Mesenchymal stem cell (in vitro differentiated cells and primary cell): ENCODE measurements around the gene STAC.
A peak's percentile ranks its signal among the peaks of the same experiment; 100 is the strongest.

Experiments used
- DNase-seq: peaks from one replicate; pipeline ENCODE4 v3.0.0-alpha.2; 2013
- H2AFZ ChIP-seq: one replicate; pipeline ENCODE4 v1.6.1; 2013; ENCODE audit warnings: low read depth, mild to moderate bottlenecking, control low read depth, inconsistent platforms, low read length, moderate library complexity
- H2AK5ac ChIP-seq: 2 replicates; pipeline ENCODE4 v1.6.1; 2013; ENCODE audit warnings: low read length, moderate library complexity, mild to moderate bottlenecking, inconsistent platforms; ENCODE audit not compliant: severe bottlenecking
- H2BK120ac ChIP-seq: one replicate; pipeline ENCODE4 v1.6.1; 2013; ENCODE audit warnings: low read depth, mild to moderate bottlenecking, inconsistent platforms, low read length, moderate library complexity
- H2BK12ac ChIP-seq, 2 experiments: one replicate each; pipeline ENCODE4 v1.6.1; 2013; ENCODE audit warnings: inconsistent platforms in 2 of 2, low read length in 2 of 2, mild to moderate bottlenecking in 2 of 2, moderate library complexity in 2 of 2, control low read depth in 1 of 2
- H2BK15ac ChIP-seq: one replicate; pipeline ENCODE4 v1.6.1; 2013; ENCODE audit warnings: mild to moderate bottlenecking, low read depth, inconsistent platforms; ENCODE audit not compliant: poor library complexity, severe bottlenecking
- H2BK5ac ChIP-seq: 2 replicates; pipeline ENCODE4 v1.6.1; 2013; ENCODE audit warnings: low read depth, mild to moderate bottlenecking, low read length, control low read depth, inconsistent platforms; ENCODE audit not compliant: poor library complexity, severe bottlenecking
- H3K14ac ChIP-seq, 2 experiments: one replicate each; pipeline ENCODE4 v1.6.1; 2013; ENCODE audit warnings: inconsistent platforms in 2 of 2, low read length in 2 of 2, control low read depth in 1 of 2, mild to moderate bottlenecking in 1 of 2, moderate library complexity in 1 of 2
- H3K18ac ChIP-seq, 2 experiments: one replicate each; pipeline ENCODE4 v1.6.1; 2013; ENCODE audit warnings: inconsistent platforms in 2 of 2, low read length in 2 of 2, control low read depth in 1 of 2, low read depth in 1 of 2, mild to moderate bottlenecking in 1 of 2
- H3K23ac ChIP-seq, 2 experiments: one replicate each; pipeline ENCODE4 v1.6.1; 2013; ENCODE audit warnings: inconsistent platforms in 2 of 2, low read length in 2 of 2, mild to moderate bottlenecking in 2 of 2, moderate library complexity in 2 of 2, control low read depth in 1 of 2
- H3K27ac ChIP-seq: 2 replicates; pipeline ENCODE4 v1.5.1; 2013; ENCODE audit warnings: mild to moderate bottlenecking, moderate library complexity, low read length, control low read depth, inconsistent platforms; ENCODE audit not compliant: poor library complexity, severe bottlenecking
- H3K27me3 ChIP-seq, 2 experiments: 2 replicates each; pipeline versions ENCODE4 v1.6.1 to v1.7.0; 2013; ENCODE audit warnings: low read length in 2 of 2, mild to moderate bottlenecking in 2 of 2, moderate library complexity in 2 of 2, control low read depth in 1 of 2, inconsistent platforms in 1 of 2; ENCODE audit not compliant: control insufficient read depth in 1 of 2, insufficient read depth in 1 of 2
- H3K36me3 ChIP-seq, 2 experiments: 2 replicates each; pipeline versions ENCODE4 v1.6.1 to v1.7.0; 2013; ENCODE audit warnings: low read length in 2 of 2, control low read depth in 1 of 2, inconsistent platforms in 1 of 2, low read depth in 1 of 2, mild to moderate bottlenecking in 1 of 2; ENCODE audit not compliant: insufficient read depth in 2 of 2, control insufficient read depth in 1 of 2
- H3K4ac ChIP-seq, 2 experiments: one replicate each; pipeline ENCODE4 v1.6.1; 2013; ENCODE audit warnings: inconsistent platforms in 2 of 2, low read length in 2 of 2, mild to moderate bottlenecking in 2 of 2, moderate library complexity in 2 of 2, control low read depth in 1 of 2, low read depth in 1 of 2
- H3K4me1 ChIP-seq: 2 replicates; pipeline ENCODE4 v1.6.1; 2013; ENCODE audit warnings: low read depth, low read length, control low read depth; ENCODE audit not compliant: control insufficient read depth, insufficient read depth
- H3K4me2 ChIP-seq: 2 replicates; pipeline ENCODE4 v1.6.1; 2013; ENCODE audit warnings: low read length, mild to moderate bottlenecking, inconsistent platforms; ENCODE audit not compliant: poor library complexity, severe bottlenecking
- H3K4me3 ChIP-seq, 2 experiments: 2 replicates each; pipeline versions ENCODE4 v1.5.1 to v1.7.0; 2013; ENCODE audit warnings: low read length in 2 of 2, mild to moderate bottlenecking in 2 of 2, control low read depth in 1 of 2, low read depth in 1 of 2; ENCODE audit not compliant: insufficient read depth in 1 of 2
- H3K79me1 ChIP-seq: replicated peaks from 2 replicates; pipeline ENCODE4 v1.6.1; 2013; ENCODE audit warnings: mild to moderate bottlenecking, control low read depth, low read length, inconsistent platforms; ENCODE audit not compliant: poor library complexity, severe bottlenecking
- H3K9ac ChIP-seq: 2 replicates; pipeline ENCODE4 v1.7.0; 2013; ENCODE audit warnings: mild to moderate bottlenecking, low read length, moderate library complexity
- H3K9me3 ChIP-seq: 2 replicates; pipeline ENCODE4 v1.7.0; 2013; ENCODE audit warnings: mild to moderate bottlenecking, low read length; ENCODE audit not compliant: control insufficient read depth
- H4K8ac ChIP-seq: one replicate; pipeline ENCODE4 v1.6.1; 2013; ENCODE audit warnings: inconsistent platforms, mild to moderate bottlenecking, low read length, moderate library complexity
- H4K91ac ChIP-seq: one replicate; pipeline ENCODE4 v1.6.1; 2013; ENCODE audit warnings: mild to moderate bottlenecking, low read length, inconsistent platforms
- WGBS: methylation state at CpG from one replicate; pipeline ENCODE4 v1.1.7; 2013; ENCODE audit warnings: mixed read lengths; 5-methylcytosine and 5-hydroxymethylcytosine counted together

The STAC gene

GRCh38 chr3:36417237-36417636, 36.9 kb downstream of the STAC start:
- H3K27me3 ChIP-seq: no peaks in the 10 kb centered on the region
- H2BK12ac ChIP-seq: no peak overlapping the region
- H3K79me1 ChIP-seq: peaks cover 15% of the 10 kb centered on the region
- no peak overlapping the region for H3K23ac ChIP-seq
- no peak overlapping the region for H3K4me2 ChIP-seq
- peaks cover 1% of the 10 kb centered on the region for H3K4me1 ChIP-seq
- H3K4ac ChIP-seq: no peak overlapping the region
- H3K9me3 ChIP-seq: no peaks in the 10 kb centered on the region
- H3K36me3 ChIP-seq: peaks cover 0 to 6% of the 10 kb centered on the region in 2 experiments
- H3K4me3 ChIP-seq: no peak overlapping the region
- H2AFZ ChIP-seq: no peak overlapping the region
- H4K91ac ChIP-seq: no peak overlapping the region
- WGBS: no CpG with 5 or more reads among the region's 2 CpGs
- no peak overlapping the region for H3K14ac ChIP-seq
- H3K27ac ChIP-seq: no peak overlapping the region
- H3K18ac ChIP-seq: no peak overlapping the region
- H2BK5ac ChIP-seq: no peak overlapping the region
- H2BK15ac ChIP-seq: no peak overlapping the region
- peak overlapping the region; percentile 92 for H2AK5ac ChIP-seq
- no peak overlapping the region for H4K8ac ChIP-seq
- no peak for DNase-seq
- no peak overlapping the region for H2BK120ac ChIP-seq
- no peak overlapping the region for H3K9ac ChIP-seq

GRCh38 chr3:36418296-36418695, 38.0 kb downstream of the STAC start:
- Histone ChIP-seq H3K4me2 (no peak overlapping the region), H3K18ac (no peak overlapping the region), H3K9ac (no peak overlapping the region), H2AK5ac (no peak overlapping the region), H4K8ac (no peak overlapping the region), H3K23ac (no peak overlapping the region), H3K27ac (no peak overlapping the region), H3K79me1 (peaks cover 15% of the 10 kb centered on the region), H2BK5ac (no peak overlapping the region), H3K14ac (no peak overlapping the region), H2BK12ac (no peak overlapping the region), H3K27me3 (no peaks in the 10 kb centered on the region), H3K36me3 (peaks cover 0 to 6% of the 10 kb centered on the region in 2 experiments), H2BK15ac (no peak overlapping the region), H3K4me3 (no peak overlapping the region), H3K4me1 (peaks cover 1% of the 10 kb centered on the region), H3K9me3 (no peaks in the 10 kb centered on the region), H3K4ac (no peak overlapping the region), H4K91ac (no peak overlapping the region), H2BK120ac (no peak overlapping the region), H2AFZ (no peak overlapping the region)
- no peak for DNase-seq
- no CpG with 5 or more reads among the region's 1 CpG for WGBS

GRCh38 chr3:36428445-36428844, 48.1 kb downstream of the STAC start:
- H2BK15ac ChIP-seq: no peak overlapping the region
- no peak overlapping the region for H3K23ac ChIP-seq
- peaks cover 0 to 4% of the 10 kb centered on the region in 2 experiments for H3K36me3 ChIP-seq
- no peak overlapping the region for H4K91ac ChIP-seq
- H3K9me3 ChIP-seq: no peaks in the 10 kb centered on the region
- H2AFZ ChIP-seq: no peak overlapping the region
- no peak overlapping the region for H2AK5ac ChIP-seq
- H3K79me1 ChIP-seq: peaks cover 21% of the 10 kb centered on the region
- no peak overlapping the region for H3K4me2 ChIP-seq
- no peak overlapping the region for H2BK120ac ChIP-seq
- H3K14ac ChIP-seq: no peak overlapping the region
- H3K27me3 ChIP-seq: no peaks in the 10 kb centered on the region
- H3K27ac ChIP-seq: no peak overlapping the region
- no peak overlapping the region for H3K9ac ChIP-seq
- no peak for DNase-seq
- WGBS: 86% methylated on average over 4 of the region's 4 CpGs
- H4K8ac ChIP-seq: no peak overlapping the region
- H3K4me3 ChIP-seq: no peak overlapping the region
- no peaks in the 10 kb centered on the region for H3K4me1 ChIP-seq
- H3K4ac ChIP-seq: no peak overlapping the region
- H2BK5ac ChIP-seq: no peak overlapping the region
- no peak overlapping the region for H3K18ac ChIP-seq
- H2BK12ac ChIP-seq: no peak overlapping the region

GRCh38 chr3:36429986-36430485, 49.7 kb downstream of the STAC start:
- Histone ChIP-seq H3K9ac (no peak overlapping the region), H2BK12ac (no peak overlapping the region), H2AFZ (no peak overlapping the region), H2BK5ac (no peak overlapping the region), H2AK5ac (no peak overlapping the region), H3K4me2 (no peak overlapping the region), H3K27ac (no peak overlapping the region), H3K27me3 (no peaks in the 10 kb centered on the region), H3K9me3 (no peaks in the 10 kb centered on the region), H3K23ac (no peak overlapping the region), H3K18ac (no peak overlapping the region), H3K36me3 (peaks cover 0 to 4% of the 10 kb centered on the region in 2 experiments), H3K14ac (no peak overlapping the region), H4K91ac (no peak overlapping the region), H3K4me3 (no peak overlapping the region), H3K4me1 (no peaks in the 10 kb centered on the region), H2BK15ac (no peak overlapping the region), H2BK120ac (no peak overlapping the region), H3K4ac (no peak overlapping the region), H3K79me1 (peaks cover 19% of the 10 kb centered on the region), H4K8ac (no peak overlapping the region)
- DNase-seq: no peak
- 95% methylated on average over 3 of the region's 3 CpGs for WGBS
